Keratinocyte (primary cell): ENCODE results near the gene FHIT.

ENCODE experiments used
- EZH2 ChIP-seq: IDR thresholded peaks from one replicate; pipeline ENCODE4 v1.6.1; 2012; ENCODE audit warnings: inconsistent platforms, mild to moderate bottlenecking, low read length, moderate library complexity
- TF ChIP-seq, protein P1 (sequence below), 3 experiments: IDR thresholded peaks in 1 of 3; conservative IDR thresholded peaks in 1 of 3; optimal IDR thresholded peaks in 1 of 3; 2 replicates in 2 of 3; 3 replicates in 1 of 3; pipeline versions ENCODE3 to v1.5.1; 2011; ENCODE audit warnings: low read length in 3 of 3, mild to moderate bottlenecking in 3 of 3, moderate library complexity in 2 of 3, control low read depth in 1 of 3, inconsistent platforms in 1 of 3; ENCODE audit not compliant: insufficient read depth in 2 of 3; ENCODE audit errors: extremely low read depth in 1 of 3

GRCh38 chr3:60322298-60322856 lies 928.9 kb downstream of the FHIT start:
- TF ChIP-seq, protein P1, sequence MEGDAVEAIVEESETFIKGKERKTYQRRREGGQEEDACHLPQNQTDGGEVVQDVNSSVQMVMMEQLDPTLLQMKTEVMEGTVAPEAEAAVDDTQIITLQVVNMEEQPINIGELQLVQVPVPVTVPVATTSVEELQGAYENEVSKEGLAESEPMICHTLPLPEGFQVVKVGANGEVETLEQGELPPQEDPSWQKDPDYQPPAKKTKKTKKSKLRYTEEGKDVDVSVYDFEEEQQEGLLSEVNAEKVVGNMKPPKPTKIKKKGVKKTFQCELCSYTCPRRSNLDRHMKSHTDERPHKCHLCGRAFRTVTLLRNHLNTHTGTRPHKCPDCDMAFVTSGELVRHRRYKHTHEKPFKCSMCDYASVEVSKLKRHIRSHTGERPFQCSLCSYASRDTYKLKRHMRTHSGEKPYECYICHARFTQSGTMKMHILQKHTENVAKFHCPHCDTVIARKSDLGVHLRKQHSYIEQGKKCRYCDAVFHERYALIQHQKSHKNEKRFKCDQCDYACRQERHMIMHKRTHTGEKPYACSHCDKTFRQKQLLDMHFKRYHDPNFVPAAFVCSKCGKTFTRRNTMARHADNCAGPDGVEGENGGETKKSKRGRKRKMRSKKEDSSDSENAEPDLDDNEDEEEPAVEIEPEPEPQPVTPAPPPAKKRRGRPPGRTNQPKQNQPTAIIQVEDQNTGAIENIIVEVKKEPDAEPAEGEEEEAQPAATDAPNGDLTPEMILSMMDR (optimal IDR thresholded peaks at IDR 0.05 in 1 of 3, IDR thresholded peaks at IDR 0.05 in 1 of 3, conservative IDR thresholded peaks at IDR 0.05 in 1 of 3; ENCODE audit: extremely low read depth in 1 of 3, insufficient read depth in 2 of 3, low read length in 3 of 3) = no peak
- no peak for TF ChIP-seq EZH2
